ENCODE results near the gene RTN1.

GRCh38 chr14:59832653-59833294 is 37.8 kb downstream of the RTN1 start:
- TF ChIP-seq POLR2A (IDR thresholded peaks at IDR 0.05), result no peak
- no peak for TF ChIP-seq CTCF (IDR thresholded peaks at IDR 0.05)
- no peak for TF ChIP-seq POLR2AphosphoS5 (IDR thresholded peaks at IDR 0.05)

All from transverse colon (tissue), 4 donors.